ENCODE data around the gene CFAP221. TPM values are rescaled to one million over a fixed set of nuclear protein-coding genes. Genes with fewer than 3 reads are reported as not detected.
"Not testable (repeated sequence)": the region's sequence is repeated elsewhere in the genome, so short reads cannot be mapped to it uniquely, and the experiment has no call there.

The CFAP221 gene
- total RNA-seq, 5 donors from 2014 or later (not counting 1 experiment from before 2014, with no cell fraction given): not detected

DNA sequence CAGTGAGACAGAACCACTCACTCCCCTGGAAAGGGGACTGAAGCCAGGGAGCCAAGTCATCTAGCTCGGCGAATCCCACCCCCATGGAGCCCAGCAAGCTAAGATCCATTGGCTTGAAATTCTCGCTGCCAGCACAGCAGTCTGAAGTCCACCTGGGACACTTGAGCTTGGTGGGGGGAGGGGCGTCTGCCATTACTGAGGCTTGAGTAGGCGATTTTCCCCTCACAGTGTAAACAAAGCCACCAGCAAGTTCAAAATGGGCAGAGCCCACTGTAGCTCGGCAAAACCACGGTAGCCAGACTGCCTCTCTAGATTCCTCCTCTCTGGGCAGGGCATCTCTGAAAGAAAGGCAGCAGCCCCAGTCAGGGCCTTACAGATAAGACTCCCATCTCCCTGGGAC lies 74.5 kb downstream of the CFAP221 start:
- H3K4me3 ChIP-seq (ENCODE audit: control insufficient read depth in 1 of 2, extremely low read depth in 1 of 2, low read length in 1 of 2); H3K27ac ChIP-seq (ENCODE audit: low read length); H3K4me1 ChIP-seq (ENCODE audit: control insufficient read depth in 1 of 2, extremely low read depth in 1 of 2, insufficient read depth in 2 of 2, low read length in 2 of 2); ATAC-seq (replicated peaks in 1 of 4); H3K36me3 ChIP-seq (ENCODE audit: control insufficient read depth in 2 of 2, extremely low read depth in 1 of 2, insufficient read depth in 1 of 2, low read length in 1 of 2); H3K9me3 ChIP-seq; H3K4me1 Mint-ChIP-seq; POLR2A ChIA-PET; CTCF ChIA-PET; H3K36me3 Mint-ChIP-seq; DNase-seq; H3K4me3 Mint-ChIP-seq; H3K27ac Mint-ChIP-seq: not testable (repeated sequence)
- 100% methylated on average over 1 of the region's 7 CpGs for WGBS (ENCODE audit: insufficient coverage)
- peaks cover 25 to 31% of the 10 kb centered on the region in 2 donors for H3K27me3 Mint-ChIP-seq
- peaks cover 16 to 22% (median 21%) of the 10 kb centered on the region in 3 donors for H3K9me3 Mint-ChIP-seq
- peaks cover 0 to 31% of the 10 kb centered on the region in 2 experiments for H3K27me3 ChIP-seq (replicated peaks in 1 of 2; ENCODE audit: control insufficient read depth in 2 of 2, extremely low read depth in 1 of 2, insufficient read depth in 2 of 2, low read length in 1 of 2)

DNA sequence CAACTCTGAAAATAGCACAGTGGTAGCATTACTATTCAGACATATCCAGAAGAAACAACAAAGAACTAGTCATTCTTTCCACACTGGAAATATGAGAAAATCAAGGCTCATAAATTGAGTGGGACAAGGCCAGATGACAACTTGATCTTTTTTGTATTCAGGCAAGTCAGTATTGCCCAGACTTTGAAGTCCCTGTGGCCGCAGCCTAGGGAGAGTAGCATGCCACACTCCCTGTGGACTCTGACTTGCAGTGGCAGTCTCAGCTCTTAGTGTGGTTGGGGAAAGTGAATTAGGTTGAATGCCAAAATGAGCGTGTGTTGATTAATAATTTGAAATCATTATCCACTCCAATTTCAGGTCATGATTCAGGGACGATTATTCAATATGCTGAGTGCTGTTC lies 81.0 kb downstream of the CFAP221 start:
- Mint-ChIP-seq H3K27ac (no peak overlapping the region), H3K36me3 (no peaks in the 10 kb centered on the region)
- no peaks in the 10 kb centered on the region for H3K9me3 ChIP-seq

DNA sequence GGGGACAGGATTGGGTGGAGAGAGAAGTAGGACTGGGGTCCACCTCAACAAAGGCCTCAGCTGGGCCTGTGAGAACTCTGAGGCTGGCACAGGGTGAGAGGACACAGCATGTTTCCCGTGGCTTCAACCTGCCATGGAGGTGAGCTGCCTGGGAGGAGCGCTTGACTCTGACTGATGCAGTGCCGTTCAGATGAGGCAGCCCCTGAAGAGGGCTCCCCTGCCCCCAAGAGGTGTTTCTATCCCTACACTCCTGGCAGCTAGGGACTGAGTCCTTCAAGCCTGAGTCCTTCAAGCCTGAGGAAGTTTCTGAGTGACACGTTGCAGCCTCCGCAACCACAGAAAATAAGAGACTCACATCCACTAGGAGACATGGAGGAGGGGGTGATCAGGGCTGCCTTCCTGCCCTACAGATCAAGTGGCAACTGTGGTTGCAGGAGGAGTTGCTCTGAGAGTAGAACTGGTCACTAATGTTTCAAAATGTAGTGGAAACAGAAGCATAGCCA lies 85.1 kb downstream of the CFAP221 start:
- WGBS (ENCODE audit: insufficient coverage): 82% methylated on average over 3 of the region's 5 CpGs

More for the DNA sequence above, 81.0 kb downstream of the CFAP221 start:
- Mint-ChIP-seq H3K4me1 (no peaks in the 10 kb centered on the region), H3K27me3 (peaks cover 4 to 10% of the 10 kb centered on the region in 2 donors), H3K9me3 (no peaks in the 10 kb centered on the region), H3K4me3 (no peak overlapping the region)
- Histone ChIP-seq H3K4me3 (ENCODE audit: control insufficient read depth in 1 of 2, extremely low read depth in 1 of 2, low read length in 1 of 2) (no peak overlapping the region), H3K4me1 (ENCODE audit: control insufficient read depth in 1 of 2, extremely low read depth in 1 of 2, insufficient read depth in 2 of 2, low read length in 2 of 2) (no peaks in the 10 kb centered on the region), H3K36me3 (ENCODE audit: control insufficient read depth in 2 of 2, extremely low read depth in 1 of 2, insufficient read depth in 1 of 2, low read length in 1 of 2) (no peaks in the 10 kb centered on the region), H3K27me3 (replicated peaks in 1 of 2; ENCODE audit: control insufficient read depth in 2 of 2, extremely low read depth in 1 of 2, insufficient read depth in 2 of 2, low read length in 1 of 2) (peaks cover 0 to 13% of the 10 kb centered on the region in 2 experiments), H3K27ac (ENCODE audit: low read length) (no peak overlapping the region)
- CTCF ChIA-PET: no interaction called here
- no peak for DNase-seq
- POLR2A ChIA-PET: no interaction called here
- no CpG with 5 or more reads among the region's 3 CpGs for WGBS (ENCODE audit: insufficient coverage)
- no peak for ATAC-seq (replicated peaks in 1 of 4)

DNA sequence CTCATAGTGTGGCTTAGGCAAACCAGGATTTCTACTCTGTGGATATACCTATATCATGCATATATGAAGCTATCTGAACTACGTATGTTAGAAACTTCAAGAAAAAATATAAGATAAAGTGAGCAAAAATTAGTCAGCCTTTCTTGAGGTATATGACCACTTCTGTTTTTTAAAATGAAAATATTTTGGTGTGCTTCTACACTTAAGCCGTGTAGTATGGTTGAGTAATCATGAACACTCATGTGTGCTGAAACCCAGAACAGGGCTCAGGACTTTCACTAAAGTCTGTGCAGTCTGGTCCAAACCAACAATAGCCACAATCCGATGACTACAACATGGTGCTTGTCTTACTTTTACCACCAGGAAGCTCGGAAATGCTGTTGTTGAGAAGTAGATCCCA lies 85.9 kb downstream of the CFAP221 start:
- H3K4me1 ChIP-seq (ENCODE audit: control insufficient read depth in 1 of 2, extremely low read depth in 1 of 2, insufficient read depth in 2 of 2, low read length in 2 of 2): no peaks in the 10 kb centered on the region
- Mint-ChIP-seq H3K4me3 (no peak overlapping the region), H3K4me1 (no peaks in the 10 kb centered on the region), H3K9me3 (no peaks in the 10 kb centered on the region), H3K27me3 (peaks cover 9 to 11% of the 10 kb centered on the region in 2 donors), H3K27ac (no peak overlapping the region), H3K36me3 (no peaks in the 10 kb centered on the region)
- no peak overlapping the region for H3K4me3 ChIP-seq (ENCODE audit: control insufficient read depth in 1 of 2, extremely low read depth in 1 of 2, low read length in 1 of 2)
- ChIA-PET CTCF (no interaction called here), POLR2A (no interaction called here)
- DNase-seq (no peak), ATAC-seq (replicated peaks in 1 of 4) (no peak)
- WGBS (ENCODE audit: insufficient coverage): 0% methylated on average over 1 of the region's 4 CpGs
- H3K27ac ChIP-seq (ENCODE audit: low read length): no peak overlapping the region
- H3K9me3 ChIP-seq: no peaks in the 10 kb centered on the region
- peaks cover 0 to 20% of the 10 kb centered on the region in 2 experiments for H3K27me3 ChIP-seq (replicated peaks in 1 of 2; ENCODE audit: control insufficient read depth in 2 of 2, extremely low read depth in 1 of 2, insufficient read depth in 2 of 2, low read length in 1 of 2)
- H3K36me3 ChIP-seq (ENCODE audit: control insufficient read depth in 2 of 2, extremely low read depth in 1 of 2, insufficient read depth in 1 of 2, low read length in 1 of 2): no peaks in the 10 kb centered on the region

More for the DNA sequence above, 85.1 kb downstream of the CFAP221 start:
- Mint-ChIP-seq H3K36me3 (no peaks in the 10 kb centered on the region), H3K27ac (no peak overlapping the region), H3K4me3 (no peak overlapping the region), H3K27me3 (peaks cover 9 to 11% of the 10 kb centered on the region in 2 donors), H3K4me1 (no peaks in the 10 kb centered on the region), H3K9me3 (no peaks in the 10 kb centered on the region)
- ChIA-PET CTCF (no interaction called here), POLR2A (no interaction called here)
- H3K9me3 ChIP-seq: no peaks in the 10 kb centered on the region
- peaks cover 0 to 20% of the 10 kb centered on the region in 2 experiments for H3K27me3 ChIP-seq (replicated peaks in 1 of 2; ENCODE audit: control insufficient read depth in 2 of 2, extremely low read depth in 1 of 2, insufficient read depth in 2 of 2, low read length in 1 of 2)
- no peak overlapping the region for H3K4me3 ChIP-seq (ENCODE audit: control insufficient read depth in 1 of 2, extremely low read depth in 1 of 2, low read length in 1 of 2)
- no peaks in the 10 kb centered on the region for H3K4me1 ChIP-seq (ENCODE audit: control insufficient read depth in 1 of 2, extremely low read depth in 1 of 2, insufficient read depth in 2 of 2, low read length in 2 of 2)
- ATAC-seq (replicated peaks in 1 of 4) (no peak), DNase-seq (no peak)
- no peaks in the 10 kb centered on the region for H3K36me3 ChIP-seq (ENCODE audit: control insufficient read depth in 2 of 2, extremely low read depth in 1 of 2, insufficient read depth in 1 of 2, low read length in 1 of 2)
- no peak overlapping the region for H3K27ac ChIP-seq (ENCODE audit: low read length)

DNA sequence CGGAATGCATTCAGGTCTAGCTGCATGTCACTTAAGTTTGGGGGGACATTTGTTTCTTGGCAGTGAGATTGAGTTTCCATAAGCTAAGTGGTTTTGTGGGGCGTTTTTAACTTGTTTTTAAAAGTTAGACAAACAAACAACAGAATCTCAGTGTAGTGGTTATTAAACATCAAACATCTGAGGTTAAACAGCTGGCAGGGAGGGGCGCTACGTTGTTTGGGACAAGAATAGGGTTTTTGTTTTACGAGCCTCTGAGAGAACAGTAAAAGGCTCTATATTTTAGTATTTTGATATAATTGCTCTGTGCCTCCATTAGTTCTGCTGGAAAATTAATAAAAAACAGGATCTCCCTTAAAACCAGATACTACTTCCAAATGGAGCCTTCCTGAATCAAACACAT lies 93.1 kb downstream of the CFAP221 start:
- ChIA-PET CTCF (interaction anchor here in 1 of 2 donors (0.5 to 0.8 kb wide), 2 partner anchors 34 to 278 kb away, joined by 4 read pairs; no protein-coding TSS in a partner anchor), POLR2A (interaction anchor here in 1 of 2 donors (0.6 kb wide), 1 partner anchor 28 kb away, joined by 3 read pairs; no protein-coding TSS in a partner anchor)

DNA sequence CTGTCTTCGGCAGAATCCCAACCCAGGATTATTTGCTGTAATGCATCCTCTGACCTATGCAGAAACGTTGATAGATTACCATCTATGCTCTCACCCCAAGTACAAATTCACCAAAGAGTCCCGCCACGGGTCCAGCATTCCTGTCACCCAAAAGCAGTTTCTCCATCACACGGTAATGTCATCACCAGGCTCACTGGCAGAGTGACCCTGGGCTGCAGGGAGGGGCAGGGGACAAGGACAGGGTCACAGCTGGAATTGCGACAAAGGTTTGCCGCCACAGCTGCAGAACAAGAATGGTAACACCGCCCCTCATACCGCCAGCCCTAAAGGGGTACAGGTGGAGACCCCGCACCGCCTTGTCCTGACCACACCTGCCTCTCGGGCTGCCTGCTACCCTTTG lies 94.0 kb downstream of the CFAP221 start:
- H3K36me3 ChIP-seq (ENCODE audit: control insufficient read depth in 2 of 2, extremely low read depth in 1 of 2, insufficient read depth in 1 of 2, low read length in 1 of 2): no peaks in the 10 kb centered on the region
- DNase-seq: no peak
- peaks cover 0 to 2% of the 10 kb centered on the region in 2 experiments for H3K4me1 ChIP-seq (ENCODE audit: control insufficient read depth in 1 of 2, extremely low read depth in 1 of 2, insufficient read depth in 2 of 2, low read length in 2 of 2)
- H3K9me3 ChIP-seq: no peaks in the 10 kb centered on the region
- ChIA-PET POLR2A (no interaction called here), CTCF (interaction anchor here (0.7 to 1.4 kb wide), 4 partner anchors 9 to 266 kb away, joined by 3 to 5 read pairs (median 4); no protein-coding TSS in a partner anchor)
- Mint-ChIP-seq H3K4me3 (no peak overlapping the region), H3K36me3 (no peaks in the 10 kb centered on the region), H3K27ac (no peak overlapping the region), H3K27me3 (peaks cover 11% of the 10 kb centered on the region in 2 donors), H3K4me1 (peaks cover 0 to 4% (median 4%) of the 10 kb centered on the region in 3 donors), H3K9me3 (no peaks in the 10 kb centered on the region)
- peaks cover 0 to 7% of the 10 kb centered on the region in 2 experiments for H3K27me3 ChIP-seq (replicated peaks in 1 of 2; ENCODE audit: control insufficient read depth in 2 of 2, extremely low read depth in 1 of 2, insufficient read depth in 2 of 2, low read length in 1 of 2)
- no peak for ATAC-seq (replicated peaks in 1 of 4)
- 80% methylated on average over 12 of the region's 12 CpGs for WGBS (ENCODE audit: insufficient coverage)
- H3K27ac ChIP-seq (ENCODE audit: low read length): no peak overlapping the region
- no peak overlapping the region for H3K4me3 ChIP-seq (ENCODE audit: control insufficient read depth in 1 of 2, extremely low read depth in 1 of 2, low read length in 1 of 2)

More for the DNA sequence above, 93.1 kb downstream of the CFAP221 start:
- Mint-ChIP-seq H3K27ac (no peak overlapping the region), H3K36me3 (no peaks in the 10 kb centered on the region), H3K4me3 (no peak overlapping the region), H3K9me3 (no peaks in the 10 kb centered on the region), H3K27me3 (peaks cover 11% of the 10 kb centered on the region in 2 donors), H3K4me1 (peaks cover 0 to 4% (median 4%) of the 10 kb centered on the region in 3 donors)
- ATAC-seq (replicated peaks in 1 of 4) (no peak), DNase-seq (no peak)
- H3K27ac ChIP-seq (ENCODE audit: low read length): no peak overlapping the region
- H3K36me3 ChIP-seq (ENCODE audit: control insufficient read depth in 2 of 2, extremely low read depth in 1 of 2, insufficient read depth in 1 of 2, low read length in 1 of 2): no peaks in the 10 kb centered on the region
- H3K4me1 ChIP-seq (ENCODE audit: control insufficient read depth in 1 of 2, extremely low read depth in 1 of 2, insufficient read depth in 2 of 2, low read length in 2 of 2): peaks cover 0 to 2% of the 10 kb centered on the region in 2 experiments
- no CpG with 5 or more reads among the region's 5 CpGs for WGBS (ENCODE audit: insufficient coverage)
- no peaks in the 10 kb centered on the region for H3K9me3 ChIP-seq
- no peak overlapping the region for H3K4me3 ChIP-seq (ENCODE audit: control insufficient read depth in 1 of 2, extremely low read depth in 1 of 2, low read length in 1 of 2)
- H3K27me3 ChIP-seq (replicated peaks in 1 of 2; ENCODE audit: control insufficient read depth in 2 of 2, extremely low read depth in 1 of 2, insufficient read depth in 2 of 2, low read length in 1 of 2): peaks cover 0 to 7% of the 10 kb centered on the region in 2 experiments
